Keratinocyte (primary cell): Measurements from ENCODE around the gene DLX4. TPM values are rescaled to one million over a fixed set of nuclear protein-coding genes. Genes with fewer than 3 reads are reported as not detected.

ENCODE experiments used
- DNase-seq: peaks from one replicate; pipeline ENCODE4 v3.0.0-alpha.2; 2011; ENCODE audit warnings: low read depth, missing footprints, low spot score
- FAIRE-seq: peaks from 2 replicates; lab custom pipeline; 2011; peaks lifted over from hg19 to GRCh38; lab: Jason Lieb, UNC
- H2AFZ ChIP-seq: 2 replicates; pipeline ENCODE4 v1.6.0; 2012; ENCODE audit warnings: low read length, control low read depth, inconsistent platforms; ENCODE audit not compliant: control insufficient read depth
- H3K27ac ChIP-seq: 2 replicates; pipeline ENCODE4 v1.5.1; 2011; ENCODE audit warnings: low read length; ENCODE audit not compliant: control insufficient read depth, insufficient read depth
- H3K27me3 ChIP-seq: 3 replicates; pipeline ENCODE4 v1.6.0; 2011; ENCODE audit warnings: low read length; ENCODE audit not compliant: control insufficient read depth, insufficient read depth; ENCODE audit errors: extremely low read depth
- H3K36me3 ChIP-seq, 2 experiments: 2 replicates in 1 of 2; 3 replicates in 1 of 2; pipeline ENCODE4 v1.5.1; 2011; ENCODE audit warnings: low read length in 2 of 2, mild to moderate bottlenecking in 1 of 2; ENCODE audit not compliant: control insufficient read depth in 2 of 2, insufficient read depth in 2 of 2; ENCODE audit errors: extremely low read depth in 1 of 2
- H3K4me1 ChIP-seq: 3 replicates; pipeline ENCODE4 v1.5.1; 2011; ENCODE audit warnings: low read length; ENCODE audit not compliant: control insufficient read depth, insufficient read depth; ENCODE audit errors: extremely low read depth
- H3K4me2 ChIP-seq: 3 replicates; pipeline ENCODE4 v1.6.0; 2011; ENCODE audit warnings: low read depth, low read length; ENCODE audit not compliant: control insufficient read depth, insufficient read depth; ENCODE audit errors: extremely low read depth
- H3K4me3 ChIP-seq, 3 experiments: fragments of 200-600 bp in 1 of 3; sonication (generic) in 1 of 3; 2 replicates in 2 of 3; 3 replicates in 1 of 3; pipeline ENCODE4 v1.5.1; 2011 to 2016; ENCODE audit warnings: low read length in 3 of 3, mild to moderate bottlenecking in 3 of 3, control low read depth in 2 of 3, inconsistent platforms in 1 of 3, low read depth in 1 of 3, mixed read lengths in 1 of 3, mixed run types in 1 of 3, moderate library complexity in 1 of 3; ENCODE audit not compliant: control insufficient read depth in 2 of 3, insufficient read depth in 2 of 3; ENCODE audit errors: extremely low read depth in 1 of 3
- H3K79me2 ChIP-seq: 2 replicates; pipeline ENCODE4 v1.6.0; 2012; ENCODE audit warnings: low read length; ENCODE audit not compliant: control insufficient read depth, insufficient read depth
- H3K9ac ChIP-seq: 3 replicates; pipeline ENCODE4 v1.6.0; 2011; ENCODE audit warnings: low read length; ENCODE audit not compliant: control insufficient read depth, insufficient read depth; ENCODE audit errors: extremely low read depth
- H3K9me1 ChIP-seq: 3 replicates; pipeline ENCODE4 v1.6.0; 2011; ENCODE audit warnings: low read length; ENCODE audit not compliant: control insufficient read depth, insufficient read depth; ENCODE audit errors: extremely low read depth
- H3K9me3 ChIP-seq: 2 replicates; pipeline ENCODE4 v1.5.1; 2012; ENCODE audit warnings: low read depth, low read length; ENCODE audit not compliant: control insufficient read depth
- H4K20me1 ChIP-seq: 3 replicates; pipeline ENCODE4 v1.6.0; 2011; ENCODE audit warnings: low read length; ENCODE audit not compliant: control insufficient read depth, insufficient read depth; ENCODE audit errors: extremely low read depth
- EZH2 ChIP-seq: IDR thresholded peaks from one replicate; pipeline ENCODE4 v1.6.1; 2012; ENCODE audit warnings: inconsistent platforms, mild to moderate bottlenecking, low read length, moderate library complexity
- dilution Hi-C: fragments of 300-500 bp; cut with MboI; formaldehyde crosslinking; loops from one replicate; pipeline ENCODE4 v1.7.0; 2020; ENCODE audit warnings: low sequenced_read_pairs; ENCODE audit not compliant: extremely low pct_ligation_motif_present
- polyA plus RNA-seq, 5 experiments: library from polyadenylated mRNA; depleted of rRNA in 3 of 5; stranded (reverse) in 3 of 5; stranded (forward) in 1 of 5; unstranded in 1 of 5; fragments of >200 nt; gene quantifications; 1 replicate in 1 of 5; 2 replicates in 3 of 5; 3 replicates in 1 of 5; pipeline versions ENCODE4 v1.2.1 to v1.2.3, GENCODE V29; 2011 to 2012; ENCODE audit warnings: missing spikeins in 2 of 5, low read depth in 1 of 5, low replicate concordance in 1 of 5
- TF ChIP-seq, protein P1 (sequence below), 3 experiments: IDR thresholded peaks in 1 of 3; conservative IDR thresholded peaks in 1 of 3; optimal IDR thresholded peaks in 1 of 3; 2 replicates in 2 of 3; 3 replicates in 1 of 3; pipeline versions ENCODE3 to v1.5.1; 2011; ENCODE audit warnings: low read length in 3 of 3, mild to moderate bottlenecking in 3 of 3, moderate library complexity in 2 of 3, control low read depth in 1 of 3, inconsistent platforms in 1 of 3; ENCODE audit not compliant: insufficient read depth in 2 of 3; ENCODE audit errors: extremely low read depth in 1 of 3

Gene DLX4
- polyA plus RNA-seq, 1 donor (not counting 4 experiments of a cell fraction or from before 2014, with no cell fraction given), result 0.18 TPM

DNA sequence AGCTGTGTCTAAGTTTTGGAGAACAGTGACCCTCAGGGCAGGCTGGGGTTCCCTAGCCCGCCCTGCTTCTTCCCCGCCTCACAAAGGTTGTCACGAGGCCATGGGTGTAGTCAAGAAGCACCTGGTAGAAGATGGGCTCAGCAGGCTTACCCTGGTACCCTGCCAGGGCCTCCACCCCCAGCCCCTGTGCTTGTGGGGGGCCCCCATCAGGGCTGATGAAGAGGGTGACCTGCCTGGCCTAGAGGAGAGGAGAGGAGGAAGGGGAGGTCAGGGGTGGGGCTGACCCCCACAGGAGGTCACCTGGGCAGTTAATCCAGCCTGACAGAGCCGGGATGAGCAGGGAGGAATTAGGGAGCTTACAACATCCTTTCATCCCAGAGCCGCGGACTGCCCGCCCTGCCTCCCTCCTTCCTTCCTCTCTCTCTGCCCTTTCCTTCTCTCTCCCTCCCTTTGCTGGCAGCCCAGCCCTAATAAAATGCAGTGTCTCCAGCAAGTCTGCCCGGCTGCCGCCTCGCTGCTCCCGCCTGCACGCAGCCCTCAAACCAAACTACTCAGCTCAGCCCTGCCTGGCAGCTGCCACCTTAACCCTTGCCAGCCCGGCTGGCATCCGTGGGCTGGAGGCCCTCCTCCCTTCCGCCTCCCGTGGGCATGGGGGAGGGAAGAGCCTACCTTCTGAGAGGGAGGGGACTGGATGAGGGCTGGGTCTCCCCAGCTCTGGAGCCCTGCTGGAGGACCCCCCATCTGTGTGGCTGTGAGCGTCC is 18.9 kb downstream of the DLX4 start:
- TF ChIP-seq EZH2, result no peak
- TF ChIP-seq, protein P1, sequence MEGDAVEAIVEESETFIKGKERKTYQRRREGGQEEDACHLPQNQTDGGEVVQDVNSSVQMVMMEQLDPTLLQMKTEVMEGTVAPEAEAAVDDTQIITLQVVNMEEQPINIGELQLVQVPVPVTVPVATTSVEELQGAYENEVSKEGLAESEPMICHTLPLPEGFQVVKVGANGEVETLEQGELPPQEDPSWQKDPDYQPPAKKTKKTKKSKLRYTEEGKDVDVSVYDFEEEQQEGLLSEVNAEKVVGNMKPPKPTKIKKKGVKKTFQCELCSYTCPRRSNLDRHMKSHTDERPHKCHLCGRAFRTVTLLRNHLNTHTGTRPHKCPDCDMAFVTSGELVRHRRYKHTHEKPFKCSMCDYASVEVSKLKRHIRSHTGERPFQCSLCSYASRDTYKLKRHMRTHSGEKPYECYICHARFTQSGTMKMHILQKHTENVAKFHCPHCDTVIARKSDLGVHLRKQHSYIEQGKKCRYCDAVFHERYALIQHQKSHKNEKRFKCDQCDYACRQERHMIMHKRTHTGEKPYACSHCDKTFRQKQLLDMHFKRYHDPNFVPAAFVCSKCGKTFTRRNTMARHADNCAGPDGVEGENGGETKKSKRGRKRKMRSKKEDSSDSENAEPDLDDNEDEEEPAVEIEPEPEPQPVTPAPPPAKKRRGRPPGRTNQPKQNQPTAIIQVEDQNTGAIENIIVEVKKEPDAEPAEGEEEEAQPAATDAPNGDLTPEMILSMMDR (optimal IDR thresholded peaks at IDR 0.05 in 1 of 3, IDR thresholded peaks at IDR 0.05 in 1 of 3, conservative IDR thresholded peaks at IDR 0.05 in 1 of 3; ENCODE audit: extremely low read depth in 1 of 3, insufficient read depth in 2 of 3, low read length in 3 of 3), result no peak
- Histone ChIP-seq H3K4me2 (peak overlapping the region; percentile 45), H3K9ac (no peak overlapping the region), H3K27ac (no peak overlapping the region), H3K27me3 (peaks cover 20% of the 10 kb centered on the region), H3K9me1 (no peaks in the 10 kb centered on the region), H3K4me1 (peaks cover 24% of the 10 kb centered on the region), H3K36me3 (peaks cover 0 to 2% of the 10 kb centered on the region in 2 experiments), H3K9me3 (no peaks in the 10 kb centered on the region), H3K79me2 (no peaks in the 10 kb centered on the region), H3K4me3 (no peak overlapping the region), H4K20me1 (no peaks in the 10 kb centered on the region), H2AFZ (no peak overlapping the region)
- dilution Hi-C loops, result no loop called here
- FAIRE-seq (no peak), DNase-seq (no peak)

DNA sequence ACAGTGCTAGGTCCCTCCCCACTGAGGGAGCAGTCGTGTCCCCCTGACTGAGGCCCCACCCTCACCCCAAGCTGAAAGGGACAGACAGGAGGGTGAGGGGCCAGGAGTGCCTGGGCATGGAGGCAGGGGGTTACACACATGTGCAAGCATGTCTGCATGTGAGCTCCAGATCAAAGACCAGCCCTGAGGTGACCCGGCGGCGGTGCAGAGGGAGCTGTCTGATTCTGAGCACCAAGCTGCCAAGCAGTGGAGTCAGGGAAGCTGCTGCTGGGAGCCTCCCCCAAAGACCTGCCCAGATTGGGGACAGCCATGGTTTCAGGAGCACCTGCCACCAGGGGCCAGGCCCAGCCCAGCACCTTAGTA is 20.5 kb downstream of the DLX4 start:
- Histone ChIP-seq H3K9me1 (no peaks in the 10 kb centered on the region), H3K4me1 (peaks cover 29% of the 10 kb centered on the region), H2AFZ (no peak overlapping the region), H3K4me2 (no peak overlapping the region), H3K27me3 (peaks cover 25% of the 10 kb centered on the region), H3K9ac (no peak overlapping the region), H3K4me3 (no peak overlapping the region), H4K20me1 (no peaks in the 10 kb centered on the region), H3K27ac (no peak overlapping the region), H3K36me3 (peaks cover 0 to 2% of the 10 kb centered on the region in 2 experiments), H3K79me2 (no peaks in the 10 kb centered on the region), H3K9me3 (no peaks in the 10 kb centered on the region)
- DNase-seq (no peak), FAIRE-seq (no peak)
- dilution Hi-C loops, result no loop called here
- TF ChIP-seq, protein P1 (optimal IDR thresholded peaks at IDR 0.05 in 1 of 3, IDR thresholded peaks at IDR 0.05 in 1 of 3, conservative IDR thresholded peaks at IDR 0.05 in 1 of 3; ENCODE audit: extremely low read depth in 1 of 3, insufficient read depth in 2 of 3, low read length in 3 of 3), result no peak
- TF ChIP-seq EZH2, result no peak
